Thoracic aorta (tissue), 2 donors: ENCODE measurements around the gene ZNF138. TPM values are rescaled to one million over a fixed set of nuclear protein-coding genes. Genes with fewer than 3 reads are reported as not detected.

Source experiments
- ATAC-seq: fragments of 150-250 bp; one replicate; pipeline ENCODE4 v1.8.0; 2017; ENCODE audit warnings: low read depth; ENCODE audit not compliant: insufficient number of reproducible peaks, low FRiP score
- DNase-seq: peaks from one replicate; pipeline ENCODE4 v3.0.0-alpha.2; 2020; ENCODE audit warnings: low spot score
- H3K27ac ChIP-seq, 2 donors: fragments of 200-600 bp; sonication (generic); 1 replicate in 1 of 2; 2 replicates in 1 of 2; pipeline ENCODE4 v1.5.1; 2016; ENCODE audit warnings: mild to moderate bottlenecking in 2 of 2, moderate library complexity in 2 of 2
- H3K27me3 ChIP-seq: fragments of 200-600 bp; sonication (generic); replicated peaks from 2 replicates; pipeline ENCODE4 v1.6.0; 2016; ENCODE audit warnings: mild to moderate bottlenecking; ENCODE audit not compliant: insufficient read depth
- H3K36me3 ChIP-seq: fragments of 200-600 bp; sonication (generic); one replicate; pipeline ENCODE4 v1.5.1; 2016
- H3K4me1 ChIP-seq, 2 donors: fragments of 200-600 bp; sonication (generic); 1 replicate in 1 of 2; 2 replicates in 1 of 2; pipeline versions ENCODE4 v1.5.1 to v1.6.0; 2016; ENCODE audit warnings: low read depth in 2 of 2, mild to moderate bottlenecking in 1 of 2; ENCODE audit not compliant: control insufficient read depth in 1 of 2
- H3K4me3 ChIP-seq: fragments of 200-600 bp; sonication (generic); 2 replicates; pipeline ENCODE4 v1.5.1; 2016; ENCODE audit warnings: mild to moderate bottlenecking
- H3K9me3 ChIP-seq: fragments of 200-600 bp; sonication (generic); 2 replicates; pipeline ENCODE4 v1.5.1; 2016
- CTCF ChIP-seq: fragments of 200-600 bp; sonication (generic); IDR thresholded peaks from one replicate; pipeline ENCODE4 v1.5.1; 2019; ENCODE audit warnings: antibody characterized with exemption
- total RNA-seq, 2 donors: library from RNA; depleted of rRNA; stranded (reverse); fragments of >200 nt; gene quantifications; one replicate each; pipeline versions ENCODE4 v1.1.0 to v1.2.3, GENCODE V29; 2016

Gene ZNF138
- total RNA-seq, 2 donors from 2014 or later = 7.7 to 11.0 TPM

DNA sequence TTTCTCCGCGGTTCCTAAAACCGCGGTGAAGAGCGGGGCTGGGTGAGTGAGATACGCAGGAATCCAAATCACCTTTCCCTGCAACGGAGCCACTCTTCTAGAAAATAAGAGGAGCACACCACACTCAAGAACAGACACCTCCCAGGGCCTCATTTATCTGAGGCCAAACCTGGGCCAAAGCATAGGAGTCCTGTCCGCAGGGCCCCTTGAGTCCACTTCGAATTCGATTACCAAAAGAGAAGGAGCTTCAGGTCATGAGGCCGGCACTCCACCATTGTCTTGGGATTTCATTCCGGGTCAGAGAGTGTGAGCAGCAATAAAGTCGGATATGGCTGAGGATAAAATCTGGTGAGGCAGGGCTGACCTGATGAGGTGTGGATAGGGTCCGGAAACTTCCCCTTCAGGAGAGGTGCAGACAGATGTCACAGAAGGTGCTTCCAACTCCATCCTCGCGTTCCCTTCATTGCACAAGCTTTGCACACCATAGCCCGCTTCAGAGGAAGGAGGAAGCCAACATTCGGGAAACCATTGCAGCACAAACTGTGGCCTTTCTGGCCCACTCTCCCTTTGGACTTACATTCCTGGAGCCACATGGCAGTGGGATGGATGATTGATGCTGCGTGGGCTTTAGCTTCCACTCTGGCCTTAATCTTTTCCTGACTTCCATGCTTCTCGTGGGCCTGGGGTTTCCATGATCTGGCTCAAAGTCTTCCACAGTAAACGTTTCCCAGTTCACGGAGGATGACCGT lies 81.6 kb downstream of the ZNF138 start:
- Histone ChIP-seq H3K4me1 (peaks cover 0 to 5% of the 10 kb centered on the region in 2 donors), H3K27ac (no peak overlapping the region), H3K4me3 (no peak overlapping the region), H3K27me3 (no peaks in the 10 kb centered on the region), H3K9me3 (no peaks in the 10 kb centered on the region), H3K36me3 (no peaks in the 10 kb centered on the region)
- DNase-seq (no peak), ATAC-seq (no peak)
- TF ChIP-seq CTCF = no peak

- no peak for DNase-seq
- no peaks in the 10 kb centered on the region for H3K27me3 ChIP-seq
- no peaks in the 10 kb centered on the region for H3K9me3 ChIP-seq
- peaks cover 0 to 11% of the 10 kb centered on the region in 2 donors for H3K4me1 ChIP-seq
- H3K4me3 ChIP-seq = peak overlapping the region; percentile 66
- TF ChIP-seq CTCF = no peak
- H3K27ac ChIP-seq = no peak overlapping the region
- no peaks in the 10 kb centered on the region for H3K36me3 ChIP-seq
- no peak for ATAC-seq
Measured at GRCh38 chr7:64876792-64877713, 82.8 kb downstream of the ZNF138 start.

DNA sequence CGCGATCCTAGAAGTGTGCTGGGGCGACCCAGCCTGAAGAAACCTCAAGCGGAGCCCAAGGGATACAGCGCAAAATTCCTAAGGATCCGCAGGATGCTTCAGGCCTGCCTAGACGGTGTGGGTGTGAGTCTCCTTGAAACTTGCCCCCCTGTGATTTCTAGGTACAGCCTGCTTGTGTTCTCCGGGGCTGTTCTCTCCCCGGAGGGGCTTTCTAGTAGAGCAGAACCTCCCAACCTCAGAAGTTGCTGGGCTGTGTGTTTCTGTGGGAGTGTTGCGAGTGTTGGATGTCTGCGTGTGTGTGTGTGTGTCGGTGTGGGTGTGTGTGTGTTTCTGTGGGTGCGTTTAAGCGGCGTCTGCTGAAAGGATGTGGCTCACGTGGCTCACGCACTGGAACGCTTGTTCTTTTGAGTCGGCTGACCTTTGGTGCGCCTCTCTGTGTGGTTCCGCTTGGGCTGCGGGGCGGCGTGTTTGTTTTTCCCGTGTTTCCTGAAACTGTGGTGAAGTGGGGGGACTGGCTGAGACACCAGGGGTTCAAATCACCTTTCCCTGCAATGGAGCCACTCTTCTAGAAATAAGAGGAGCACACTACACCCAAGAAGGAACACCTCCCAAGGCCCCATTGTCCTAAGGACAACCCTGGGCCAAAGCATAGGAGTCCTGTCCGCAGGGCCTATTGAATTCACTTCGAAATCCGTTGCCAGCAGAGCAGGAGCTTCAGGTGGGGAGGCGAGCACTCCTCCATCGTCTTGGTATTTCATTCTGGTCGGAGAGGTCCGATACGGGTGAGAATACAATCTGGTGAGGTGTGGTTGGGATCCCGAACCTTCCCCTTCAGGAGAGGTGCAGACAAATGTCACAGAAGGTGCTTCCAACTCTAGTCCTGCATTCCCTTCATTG lies 83.7 kb downstream of the ZNF138 start:
- no peak for DNase-seq
- no peak for ATAC-seq

DNA sequence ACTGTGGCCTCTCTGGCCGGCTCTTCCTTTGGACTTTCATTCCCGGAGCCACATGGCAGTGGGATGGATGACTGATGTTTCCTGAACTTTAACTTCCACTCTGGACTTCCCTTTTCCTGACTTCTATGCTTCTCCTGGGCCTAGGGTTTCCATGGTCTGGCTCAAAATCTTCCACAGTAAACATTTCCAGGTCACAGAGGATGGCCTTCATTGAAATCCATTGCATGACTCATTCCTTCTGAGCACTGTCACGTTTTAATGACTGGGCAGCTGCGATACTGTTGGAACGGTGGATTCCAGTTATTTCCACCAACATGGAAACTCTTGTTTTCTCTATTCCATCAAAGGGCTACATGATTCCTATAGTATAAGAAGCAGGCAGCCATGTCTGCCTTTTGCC lies 84.5 kb downstream of the ZNF138 start:
- no peak for TF ChIP-seq CTCF
- Histone ChIP-seq H3K27me3 (no peaks in the 10 kb centered on the region), H3K36me3 (no peaks in the 10 kb centered on the region), H3K27ac (no peak overlapping the region), H3K4me3 (no peak overlapping the region), H3K9me3 (no peaks in the 10 kb centered on the region), H3K4me1 (peaks cover 0 to 13% of the 10 kb centered on the region in 2 donors)
- ATAC-seq (no peak), DNase-seq (no peak)

More for the DNA sequence above, 83.7 kb downstream of the ZNF138 start:
- H3K9me3 ChIP-seq = no peaks in the 10 kb centered on the region
- H3K36me3 ChIP-seq = no peaks in the 10 kb centered on the region
- peaks cover 0 to 13% of the 10 kb centered on the region in 2 donors for H3K4me1 ChIP-seq
- peak overlapping the region; percentile 66 for H3K4me3 ChIP-seq
- TF ChIP-seq CTCF = no peak
- no peak overlapping the region for H3K27ac ChIP-seq
- no peaks in the 10 kb centered on the region for H3K27me3 ChIP-seq
